Small intestine (tissue), 7 donors: ENCODE results near the gene SYNC. TPM values are rescaled to one million over a fixed set of nuclear protein-coding genes. Genes with fewer than 3 reads are reported as not detected.

Experiments
- DNase-seq, 2 donors: peaks; one replicate each; pipeline versions ENCODE4 v3.0.0 to v3.0.0-alpha.2; 2013
- FAIRE-seq: peaks from 2 replicates; lab custom pipeline; 2012; peaks lifted over from hg19 to GRCh38; lab: Jason Lieb, UNC
- H3K27ac ChIP-seq, 3 donors: one replicate each; pipeline ENCODE4 v1.5.1; 2013; ENCODE audit warnings: low read length in 2 of 3, mild to moderate bottlenecking in 2 of 3, control low read depth in 1 of 3, inconsistent platforms in 1 of 3, low read depth in 1 of 3, moderate library complexity in 1 of 3
- H3K27me3 ChIP-seq, 3 donors: one replicate each; pipeline ENCODE4 v1.6.1; 2013; ENCODE audit warnings: low read length in 3 of 3, inconsistent platforms in 1 of 3; ENCODE audit not compliant: control insufficient read depth in 3 of 3, insufficient read depth in 3 of 3
- H3K36me3 ChIP-seq, 3 donors: one replicate each; pipeline ENCODE4 v1.6.1; 2013; ENCODE audit warnings: low read length in 3 of 3, inconsistent platforms in 1 of 3, low read depth in 1 of 3, mild to moderate bottlenecking in 1 of 3, moderate library complexity in 1 of 3; ENCODE audit not compliant: control insufficient read depth in 3 of 3, insufficient read depth in 2 of 3
- H3K4me1 ChIP-seq, 3 donors: one replicate each; pipeline ENCODE4 v1.6.1; 2013; ENCODE audit warnings: low read length in 2 of 3, inconsistent platforms in 1 of 3, low read depth in 1 of 3, mild to moderate bottlenecking in 1 of 3, moderate library complexity in 1 of 3; ENCODE audit not compliant: control insufficient read depth in 3 of 3, insufficient read depth in 2 of 3
- H3K4me3 ChIP-seq, 3 donors: one replicate each; pipeline ENCODE4 v1.5.1; 2013; ENCODE audit warnings: low read length in 3 of 3, control low read depth in 1 of 3, inconsistent platforms in 1 of 3, low read depth in 1 of 3, mild to moderate bottlenecking in 1 of 3, moderate library complexity in 1 of 3
- H3K9me3 ChIP-seq, 2 donors: one replicate each; pipeline ENCODE4 v1.6.1; 2013; ENCODE audit warnings: low read depth in 1 of 2, low read length in 1 of 2; ENCODE audit not compliant: control insufficient read depth in 2 of 2, insufficient read depth in 1 of 2
- WGBS, 3 donors: extraction: QIAGEN DNeasy Blood & Tissue Kit; methylation state at CpG; one replicate each; pipeline ENCODE4 v1.1.7; 2013; 5-methylcytosine and 5-hydroxymethylcytosine counted together
- polyA plus RNA-seq, 4 donors: library from polyadenylated mRNA; stranded (reverse) in 3 of 4; unstranded in 1 of 4; fragments of 200-250 nt in 3 of 4; fragments of 120-200 nt in 1 of 4; gene quantifications; one replicate each; pipeline versions ENCODE4 v1.2.1 to v1.2.3, GENCODE V29; 2013
- donor health status: healthy with polysubstance abuse.
- donor health status: control.
- donor health status: control.
- donor health status: Bipolar disorder and iron deficiency.
- donor health status: healthy.

Gene SYNC
- polyA plus RNA-seq, 4 donors = 1.0 to 4.7 (median 2.3) TPM

- Histone ChIP-seq H3K27ac (peak overlapping the region; percentile 94 to 99 (median 98)), H3K27me3 (no peaks in the 10 kb centered on the region), H3K36me3 (peaks cover 0 to 41% (median 0%) of the 10 kb centered on the region in 3 donors), H3K4me3 (peak overlapping the region in 2 of 3 donors; percentile 87 to 95), H3K9me3 (no peaks in the 10 kb centered on the region), H3K4me1 (peaks cover 0 to 30% (median 2%) of the 10 kb centered on the region in 3 donors)
- 11 to 32% (median 24%) methylated on average over 6 of the region's 6 CpGs for WGBS, 3 donors
- FAIRE-seq (no peak), DNase-seq (peak; percentile 49 to 58)
These were observed 41.0 kb upstream of the SYNC start for GRCh38 chr1:32743380-32744070.

DNA sequence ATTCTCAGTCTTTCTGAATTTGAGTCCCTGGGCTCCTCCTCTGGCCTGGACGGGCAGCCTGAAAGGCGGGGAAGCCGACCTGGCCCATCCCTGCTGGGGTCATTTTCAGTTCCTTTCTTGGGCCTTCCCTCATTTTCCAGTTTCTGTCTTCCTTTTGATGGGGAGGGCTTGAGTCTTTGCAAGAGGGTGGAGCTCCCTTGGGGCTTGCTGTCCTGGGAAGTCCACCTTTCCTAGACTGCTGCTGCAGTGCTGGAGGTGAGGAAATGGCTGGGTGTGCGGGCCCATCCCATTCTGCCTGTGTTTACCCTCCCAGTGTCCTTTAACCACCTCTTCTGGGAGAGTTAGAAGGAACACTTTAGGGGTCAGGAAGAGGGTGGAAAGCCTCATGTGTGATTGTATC lies 40.4 kb upstream of the SYNC start:
- FAIRE-seq = no peak
- Histone ChIP-seq H3K4me3 (peak overlapping the region; percentile 81 to 95 (median 87)), H3K9me3 (no peaks in the 10 kb centered on the region), H3K27me3 (no peaks in the 10 kb centered on the region), H3K4me1 (peaks cover 0 to 32% (median 2%) of the 10 kb centered on the region in 3 donors), H3K36me3 (peaks cover 0 to 36% (median 0%) of the 10 kb centered on the region in 3 donors), H3K27ac (peak overlapping the region; percentile 94 to 99 (median 98))
- DNase-seq = peak; percentile 70 to 82
- 19 to 53% (median 24%) methylated on average over 4 of the region's 4 CpGs for WGBS, 3 donors

DNA sequence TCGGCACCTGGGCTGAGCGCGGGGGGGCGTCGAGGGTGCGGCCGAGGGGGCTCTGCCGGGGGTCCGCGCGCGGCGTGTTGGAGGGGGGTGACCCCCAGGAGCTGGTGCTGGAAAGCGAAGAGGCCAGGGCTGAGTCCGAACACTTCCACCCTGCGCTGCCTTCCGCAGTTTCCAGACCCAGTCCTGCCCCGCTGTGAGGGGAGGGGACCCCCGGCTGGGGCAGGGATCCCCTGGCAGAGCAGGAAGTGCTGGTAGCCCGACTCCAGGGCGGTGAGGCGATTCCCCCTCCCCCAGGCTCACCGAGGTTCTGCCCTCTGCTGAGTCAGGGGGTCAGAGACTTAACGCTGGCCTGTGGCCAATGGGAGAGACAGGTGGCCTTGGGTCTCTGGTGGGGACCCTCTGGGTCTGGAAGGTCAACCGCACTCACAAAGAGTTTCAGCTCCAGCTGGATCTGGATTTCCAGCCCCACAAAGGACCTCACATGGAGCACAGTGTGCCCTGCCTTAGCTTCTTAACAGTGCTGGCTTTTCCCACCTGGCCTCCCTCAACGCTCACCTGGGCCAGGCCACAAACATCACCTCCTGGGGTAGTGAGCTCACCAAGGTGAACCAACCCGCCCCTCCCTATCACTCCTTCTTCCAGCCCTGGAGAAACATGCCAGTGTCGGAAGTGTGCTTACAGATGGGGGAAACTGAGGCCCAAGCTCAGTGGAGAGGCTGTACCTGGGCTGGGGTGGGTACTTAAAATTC lies 39.8 kb upstream of the SYNC start:
- peaks cover 0 to 33% (median 0%) of the 10 kb centered on the region in 3 donors for H3K36me3 ChIP-seq
- 6 to 14% (median 13%) methylated on average over 15 to 28 of the region's 28 CpGs for WGBS, 3 donors
- DNase-seq (peak; percentile 61 to 78), FAIRE-seq (no peak)
- no peaks in the 10 kb centered on the region for H3K27me3 ChIP-seq
- H3K4me1 ChIP-seq = peaks cover 0 to 37% (median 2%) of the 10 kb centered on the region in 3 donors
- no peaks in the 10 kb centered on the region for H3K9me3 ChIP-seq
- peak overlapping the region; percentile 81 to 95 (median 87) for H3K4me3 ChIP-seq
- H3K27ac ChIP-seq = peak overlapping the region; percentile 94 to 99 (median 98)

- no peak for FAIRE-seq
- H3K4me1 ChIP-seq = peaks cover 3 to 44% (median 5%) of the 10 kb centered on the region in 3 donors
- no peaks in the 10 kb centered on the region for H3K27me3 ChIP-seq
- peak overlapping the region; percentile 94 to 99 (median 98) for H3K27ac ChIP-seq
- WGBS, 3 donors = 1 to 2% (median 1%) methylated on average over 28 to 103 of the region's 103 CpGs
- DNase-seq = peak; percentile 61 to 79
- no peaks in the 10 kb centered on the region for H3K9me3 ChIP-seq
- H3K4me3 ChIP-seq = peak overlapping the region; percentile 81 to 95 (median 87)
- peaks cover 0 to 25% (median 0%) of the 10 kb centered on the region in 3 donors for H3K36me3 ChIP-seq
These were observed 39.0 kb upstream of the SYNC start for GRCh38 chr1:32741413-32742198.

- peak overlapping the region; percentile 59 to 95 (median 81) for H3K4me3 ChIP-seq
- peak; percentile 39 to 50 for DNase-seq
- FAIRE-seq = no peak
- no peaks in the 10 kb centered on the region for H3K9me3 ChIP-seq
- 17 to 38% (median 33%) methylated on average over 10 of the region's 10 CpGs for WGBS, 3 donors
- peak overlapping the region; percentile 68 to 99 (median 89) for H3K27ac ChIP-seq
- no peaks in the 10 kb centered on the region for H3K27me3 ChIP-seq
- peaks cover 0 to 21% (median 0%) of the 10 kb centered on the region in 3 donors for H3K36me3 ChIP-seq
- H3K4me1 ChIP-seq = peaks cover 3 to 47% (median 5%) of the 10 kb centered on the region in 3 donors
These were observed 38.5 kb upstream of the SYNC start for GRCh38 chr1:32741059-32741412.

DNA sequence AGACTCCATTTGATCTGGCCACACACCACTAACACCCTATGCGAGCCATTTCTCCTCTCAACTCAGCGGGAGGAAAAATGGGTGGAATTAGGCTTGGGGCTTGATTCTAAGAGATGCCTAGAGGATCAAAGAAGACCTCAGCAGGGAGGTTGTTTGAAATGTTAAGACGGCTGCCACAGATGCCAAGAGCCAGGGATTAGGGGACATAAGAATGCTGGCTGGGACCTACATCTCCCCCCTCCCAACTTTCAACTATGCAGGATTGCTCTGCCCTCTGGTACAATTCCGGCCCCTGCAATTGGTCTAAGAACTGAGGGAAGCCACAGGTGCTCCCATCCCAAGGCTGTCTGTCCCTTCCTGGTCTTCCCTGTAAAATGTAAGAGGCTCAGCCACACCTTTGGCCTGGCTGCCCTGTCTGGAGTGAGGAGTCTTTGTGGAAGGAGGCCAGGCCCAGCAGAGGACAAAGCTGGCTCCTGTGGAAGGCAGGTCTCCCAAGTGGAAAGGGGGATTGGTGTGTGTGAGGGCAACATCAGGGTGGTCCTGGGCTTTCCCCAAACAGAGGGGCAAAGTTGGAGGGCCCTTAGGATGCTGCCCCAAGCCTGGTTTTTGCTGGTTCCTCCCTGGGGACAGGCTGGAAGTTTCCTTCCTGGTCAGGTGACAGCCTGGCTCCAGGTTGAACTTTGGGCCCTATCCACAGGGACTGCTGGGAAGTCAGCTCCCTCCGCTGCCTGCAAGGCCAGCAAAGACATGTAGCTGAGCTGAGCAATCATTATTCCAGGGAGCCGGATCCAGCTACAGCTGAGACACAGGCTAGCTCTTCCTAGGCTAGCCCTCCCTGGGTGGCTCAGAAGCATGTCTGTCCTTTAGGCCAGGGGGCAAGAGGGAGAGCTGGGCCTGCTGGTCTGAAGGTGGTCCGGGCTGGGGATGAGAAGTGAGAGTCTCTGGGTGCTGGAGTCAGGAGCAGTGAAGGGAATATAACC lies 34.5 kb upstream of the SYNC start:
- FAIRE-seq = no peak
- Histone ChIP-seq H3K9me3 (no peaks in the 10 kb centered on the region), H3K27ac (peak overlapping the region; percentile 84 to 91 (median 87)), H3K27me3 (no peaks in the 10 kb centered on the region), H3K4me1 (peaks cover 3 to 28% (median 5%) of the 10 kb centered on the region in 3 donors), H3K36me3 (no peaks in the 10 kb centered on the region), H3K4me3 (no peak overlapping the region)
- WGBS, 3 donors = 50 to 73% (median 60%) methylated on average over 7 of the region's 7 CpGs
- peak; percentile 94 to 95 for DNase-seq

DNA sequence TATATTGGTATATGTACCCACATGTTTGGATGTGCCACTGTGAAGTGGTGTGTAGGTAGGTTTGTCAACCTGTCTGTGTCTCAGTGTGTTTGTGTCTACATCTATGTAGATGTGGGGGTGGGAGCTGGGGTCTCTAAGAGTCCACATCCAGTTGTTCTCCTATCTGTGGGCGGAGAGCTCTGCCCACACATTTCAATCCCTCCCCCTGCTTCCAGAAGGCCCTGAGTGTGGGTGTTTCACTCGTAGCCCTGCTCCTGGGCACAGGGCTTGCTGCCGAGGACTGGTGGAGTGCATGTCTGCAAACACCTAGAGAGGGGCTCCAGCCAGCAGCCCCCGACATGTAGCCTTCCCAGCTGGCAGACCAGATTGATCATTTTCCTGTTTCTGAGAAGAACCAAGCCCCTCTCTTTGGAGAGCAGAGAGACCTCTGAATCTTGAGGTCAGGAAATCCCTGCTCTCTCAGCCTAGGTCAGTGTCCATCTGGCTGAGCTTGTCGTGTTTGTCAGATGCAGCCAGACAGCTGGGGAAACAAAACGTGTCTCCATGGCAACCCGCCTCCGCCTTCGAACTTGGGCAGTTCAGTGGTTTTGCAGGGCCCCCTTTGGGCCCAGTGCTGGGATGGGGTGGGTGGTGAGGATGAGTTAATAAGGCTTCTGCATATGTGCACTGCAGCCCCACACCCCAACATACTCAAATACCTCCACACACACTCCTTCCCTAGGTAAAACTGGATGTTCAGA lies 31.2 kb upstream of the SYNC start:
- Histone ChIP-seq H3K27me3 (no peaks in the 10 kb centered on the region), H3K36me3 (no peaks in the 10 kb centered on the region), H3K4me1 (peaks cover 3 to 18% (median 3%) of the 10 kb centered on the region in 3 donors), H3K9me3 (no peaks in the 10 kb centered on the region), H3K4me3 (no peak overlapping the region), H3K27ac (no peak overlapping the region)
- no peak for FAIRE-seq
- 59 to 76% (median 74%) methylated on average over 9 of the region's 9 CpGs for WGBS, 3 donors
- DNase-seq = peak in 1 of 2 donors; percentile 15
